ENCODE results near the gene ARFGAP2.

DNA sequence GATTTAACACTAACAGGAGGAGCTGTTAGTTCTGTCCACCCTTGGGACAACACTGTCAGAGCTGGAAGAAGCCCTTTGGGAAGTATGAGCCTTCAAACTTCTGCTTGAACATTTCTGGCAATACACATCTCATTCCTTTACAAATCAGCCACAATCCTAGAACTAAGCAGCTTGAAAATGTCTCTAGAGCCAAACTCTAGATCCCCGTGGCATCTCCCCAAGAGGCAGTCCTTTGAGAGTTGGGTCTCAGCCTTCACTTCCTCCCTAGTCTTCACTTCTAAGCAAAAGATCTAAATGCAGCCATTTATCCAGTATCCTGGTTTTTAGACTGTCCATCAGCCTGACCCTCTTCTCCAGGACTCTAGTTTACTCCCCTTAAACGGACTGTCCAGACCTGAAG, 26.9 kb downstream of the ARFGAP2 start:
- no peak for TF ChIP-seq CTCF (optimal IDR thresholded peaks at IDR 0.05 in 1 of 3, IDR thresholded peaks at IDR 0.05 in 1 of 3, conservative IDR thresholded peaks at IDR 0.05 in 1 of 3; ENCODE audit: extremely low read depth in 1 of 3, insufficient read depth in 2 of 3, low read length in 3 of 3)
- TF ChIP-seq EZH2 (IDR thresholded peaks at IDR 0.05; ENCODE audit: low read length): no peak
